GM18951 (cell line): ENCODE data around the gene ZDHHC7.
"Not testable (repeated sequence)": the region's sequence is repeated elsewhere in the genome, so short reads cannot be mapped to it uniquely, and the experiment has no call there.

ENCODE experiments used
- POLR2A ChIP-seq: IDR thresholded peaks from 4 replicates; pipeline ENCODE4 v1.6.1; 2011; ENCODE audit warnings: mild to moderate bottlenecking; ENCODE audit not compliant: insufficient read length, insufficient read depth; ENCODE audit errors: extremely low read depth
- in situ Hi-C: fragments of 300-500 bp; cut with MboI; formaldehyde crosslinking; loops from one replicate; pipeline ENCODE4 v1.12.0; 2022; ENCODE audit warnings: low sequenced_read_pairs, mixed read lengths, inconsistent platforms; ENCODE audit not compliant: unreplicated experiment

The ZDHHC7 gene

GRCh38 chr16:84950906-84951305 is 60.4 kb downstream of the ZDHHC7 start:
- in situ Hi-C loops: no loop called here
- TF ChIP-seq POLR2A: no peak

- in situ Hi-C loops: no loop called here
- TF ChIP-seq POLR2A: no peak
These were observed 61.4 kb downstream of the ZDHHC7 start for GRCh38 chr16:84949772-84950436.

DNA sequence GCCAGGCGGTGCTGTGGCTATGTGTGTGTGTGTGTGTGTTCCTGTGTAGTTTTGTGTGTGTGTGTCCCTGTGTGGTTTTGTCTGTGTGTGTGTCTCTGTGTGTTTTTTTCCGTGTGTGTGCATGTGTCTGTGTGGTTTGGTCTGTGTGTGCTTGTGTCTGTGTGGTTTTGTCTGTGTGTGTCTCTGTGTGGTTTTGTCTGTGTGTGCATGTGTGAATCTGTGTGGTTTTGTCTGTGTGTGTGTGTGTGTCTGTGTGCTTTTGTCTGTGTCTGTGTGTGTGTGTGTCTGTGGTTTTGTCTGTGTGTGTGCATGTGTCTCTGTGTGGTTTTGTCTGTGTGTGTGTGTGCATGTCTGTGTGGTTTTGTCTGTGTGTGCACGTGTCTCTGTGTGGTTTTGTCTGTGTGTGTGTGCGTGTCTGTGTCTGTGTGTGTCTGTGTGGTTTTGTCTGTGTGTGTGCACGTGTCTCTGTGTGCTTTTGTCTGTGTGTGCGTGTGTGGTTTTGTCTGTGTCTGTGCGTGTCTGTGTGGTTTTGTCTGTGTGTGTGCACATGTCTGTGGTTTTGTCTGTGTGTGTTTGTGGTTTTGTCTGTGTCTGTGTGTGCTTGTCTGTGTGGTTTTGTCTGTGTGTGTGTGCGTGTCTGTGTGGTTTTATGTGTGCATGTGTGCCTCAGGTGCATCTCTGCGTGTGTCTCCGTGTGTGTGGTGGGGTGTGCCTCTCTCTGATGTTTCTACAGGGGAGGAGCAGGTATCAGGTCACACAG is 62.3 kb downstream of the ZDHHC7 start:
- in situ Hi-C loops: no loop called here
- TF ChIP-seq POLR2A: no peak

- TF ChIP-seq POLR2A: no peak
These were observed 63.1 kb downstream of the ZDHHC7 start for GRCh38 chr16:84947996-84948850.

GRCh38 chr16:84947022-84947421 is 64.3 kb downstream of the ZDHHC7 start:
- in situ Hi-C loops: no loop called here
- TF ChIP-seq POLR2A: no peak

More at GRCh38 chr16:84947996-84948850, 63.1 kb downstream of the ZDHHC7 start:
- in situ Hi-C loops: no loop called here

DNA sequence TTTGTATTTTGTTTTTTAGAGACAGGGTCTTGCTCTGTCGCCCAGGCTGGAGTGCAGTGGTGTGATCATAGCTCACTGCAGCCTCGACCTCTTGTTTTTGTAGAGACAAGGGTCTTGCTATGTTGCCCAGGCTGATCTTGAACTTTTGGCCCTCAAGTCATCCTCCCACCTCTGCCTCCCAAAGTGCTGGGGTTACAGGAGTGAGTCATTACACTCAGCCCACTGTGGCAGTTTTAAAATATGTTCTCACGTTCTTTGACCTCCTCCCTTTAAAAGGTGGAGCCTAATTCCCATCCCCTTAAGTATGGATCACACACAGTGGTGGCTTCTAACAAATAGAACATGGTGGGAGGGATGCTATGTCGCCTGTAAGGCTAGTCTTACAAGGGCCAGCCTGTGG is 67.7 kb downstream of the ZDHHC7 start:
- in situ Hi-C loops: no loop called here
- no peak for TF ChIP-seq POLR2A

DNA sequence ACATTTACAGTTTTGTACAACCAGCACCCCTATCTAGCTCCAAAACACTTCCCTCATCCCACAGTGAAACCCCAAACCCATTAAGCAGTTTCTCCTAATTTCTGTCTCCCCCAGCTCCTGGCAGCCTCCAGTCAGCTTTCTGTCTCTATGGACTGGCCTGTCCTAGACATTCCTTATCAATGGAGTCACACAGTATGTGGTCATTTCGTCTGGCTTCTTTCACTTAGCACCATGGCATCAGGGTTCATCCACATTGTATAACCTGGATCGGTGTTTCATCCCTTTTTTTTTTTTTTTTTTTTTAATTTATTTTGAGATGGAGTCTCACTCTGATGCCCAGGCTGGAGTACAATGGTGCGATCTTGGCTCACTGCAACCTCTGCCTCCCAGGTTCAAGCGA is 68.5 kb downstream of the ZDHHC7 start:
- TF ChIP-seq POLR2A: no peak
- in situ Hi-C loops: no loop called here

DNA sequence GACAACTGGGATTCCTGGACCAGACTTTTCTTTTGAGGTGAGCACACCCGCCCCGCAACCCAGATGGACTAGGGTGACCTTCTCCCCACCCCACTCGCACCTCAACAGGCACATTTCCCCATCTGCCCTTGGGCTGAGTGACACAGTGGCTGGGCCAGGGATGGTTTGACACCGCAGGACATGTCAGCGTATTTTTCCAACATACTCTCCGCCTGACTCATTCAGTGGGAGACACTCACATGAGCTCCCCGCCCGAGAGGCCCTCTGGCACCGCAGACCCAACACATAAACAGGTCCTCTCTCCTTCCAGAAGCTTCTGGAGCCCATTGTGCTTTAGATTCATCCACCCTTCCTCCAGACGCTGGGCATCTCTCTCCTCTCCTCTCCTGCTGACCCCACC is 69.4 kb downstream of the ZDHHC7 start:
- in situ Hi-C loops: no loop called here
- TF ChIP-seq POLR2A: no peak

DNA sequence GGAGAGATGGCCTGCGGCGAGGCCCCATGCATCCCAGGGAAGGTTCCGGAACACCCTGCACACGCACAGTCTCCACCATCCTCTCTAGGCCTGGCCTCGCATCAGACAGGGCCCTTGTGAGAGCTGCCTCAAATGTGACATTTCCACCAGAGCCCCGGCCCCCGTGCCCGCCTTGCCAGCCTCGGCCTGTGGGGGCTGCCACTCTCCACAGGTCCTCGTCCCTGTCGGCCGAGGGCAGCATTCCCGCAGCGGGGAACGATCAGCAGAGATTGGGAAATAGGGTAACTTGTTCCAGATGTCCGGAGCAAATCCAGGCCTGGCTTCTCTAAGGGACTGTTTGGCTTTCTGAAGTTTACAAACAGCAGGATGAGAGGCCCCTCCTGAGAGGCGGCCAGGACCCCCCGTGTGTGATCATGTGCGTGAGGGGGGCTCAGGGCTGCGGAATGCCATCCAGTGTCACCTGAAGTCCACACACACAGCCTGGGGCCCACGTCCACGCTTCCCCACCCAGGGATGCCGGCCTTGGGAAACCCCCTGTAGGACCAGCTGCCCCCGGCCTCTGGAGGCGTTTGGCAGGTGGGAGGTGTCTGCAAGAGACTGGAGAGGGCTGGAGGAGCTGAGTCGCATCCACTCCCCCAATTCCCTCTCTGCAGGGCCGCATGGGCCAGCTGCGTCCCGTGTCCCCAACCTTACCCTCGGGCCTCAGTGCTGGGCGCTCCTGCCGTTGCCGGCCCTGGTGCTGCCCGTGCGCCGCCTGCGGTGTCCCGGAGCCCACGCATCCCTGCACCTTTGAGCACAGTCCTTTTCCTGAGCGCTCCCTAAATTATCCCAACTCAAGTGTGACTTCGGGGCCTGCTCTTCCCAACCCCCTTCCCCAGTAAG is 70.4 kb downstream of the ZDHHC7 start:
- in situ Hi-C loops: no loop called here
- no peak for TF ChIP-seq POLR2A

DNA sequence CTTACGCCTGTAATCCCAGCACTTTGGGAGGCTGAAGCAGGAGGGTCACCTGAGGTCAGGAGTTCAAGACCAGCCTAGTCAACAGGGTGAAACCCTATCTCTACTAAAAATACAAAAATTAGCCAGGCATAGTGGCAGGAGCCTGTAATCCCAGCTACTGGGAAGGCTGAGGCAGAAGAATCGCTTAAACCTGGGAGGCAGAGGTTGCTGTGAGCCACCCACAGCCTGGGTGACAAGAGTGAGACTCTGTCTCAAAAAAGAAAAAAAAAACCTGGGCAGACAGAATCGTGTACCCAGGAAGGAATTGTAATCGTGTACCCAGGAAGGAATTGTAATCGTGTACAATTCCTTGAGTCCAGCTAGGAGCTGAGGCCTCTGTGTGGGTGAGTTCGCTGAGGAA is 72.7 kb downstream of the ZDHHC7 start:
- in situ Hi-C loops: not testable (repeated sequence)

- in situ Hi-C loops: no loop called here
- no peak for TF ChIP-seq POLR2A
These were observed 73.9 kb downstream of the ZDHHC7 start for GRCh38 chr16:84937196-84938005.
